Breast epithelium (tissue), 4 donors: Measurements from ENCODE around the gene DNASE1L1. TPM values are rescaled to one million over a fixed set of nuclear protein-coding genes. Genes with fewer than 3 reads are reported as not detected.

Experiments used
- DNase-seq, 2 donors: peaks; one replicate each; pipeline ENCODE4 v3.0.0-alpha.2; 2019; ENCODE audit warnings: low spot score in 2 of 2
- H3K27ac ChIP-seq, 2 donors: fragments of 200-600 bp; sonication (generic) in 1 of 2; one replicate each; pipeline ENCODE4 v1.5.1; 2016 to 2019; ENCODE audit warnings: mild to moderate bottlenecking in 1 of 2
- H3K27me3 ChIP-seq, 2 donors: fragments of 200-600 bp; sonication (generic) in 1 of 2; one replicate each; pipeline versions ENCODE4 v1.5.1 to v1.6.0; 2017 to 2019; ENCODE audit warnings: control low read depth in 1 of 2, mild to moderate bottlenecking in 1 of 2
- H3K36me3 ChIP-seq: fragments of 200-600 bp; one replicate; pipeline ENCODE4 v1.5.1; 2019
- H3K4me1 ChIP-seq, 2 donors: fragments of 200-600 bp; sonication (generic); one replicate each; pipeline ENCODE4 v1.5.1; 2016 to 2019; ENCODE audit warnings: control low read depth in 1 of 2
- H3K4me3 ChIP-seq, 3 donors: fragments of 200-600 bp; sonication (generic); 1 replicate in 2 of 3; 2 replicates in 1 of 3; pipeline ENCODE4 v1.5.1; 2016 to 2019; ENCODE audit warnings: mild to moderate bottlenecking in 3 of 3, moderate library complexity in 2 of 3
- H3K9me3 ChIP-seq, 2 donors: fragments of 200-600 bp; sonication (generic) in 1 of 2; one replicate each; pipeline ENCODE4 v1.5.1; 2016 to 2019; ENCODE audit warnings: control low read depth in 1 of 2
- POLR2A ChIP-seq: fragments of 450-650 bp; IDR thresholded peaks from one replicate; pipeline ENCODE4 v1.6.1; 2016; ENCODE audit warnings: antibody characterized with exemption, mild to moderate bottlenecking, moderate library complexity
- POLR2AphosphoS5 ChIP-seq, 3 donors: sonication (generic); formaldehyde crosslinking; IDR thresholded peaks; one replicate each; pipeline ENCODE4 v1.6.1; 2017; ENCODE audit warnings: antibody characterized with exemption in 3 of 3
- intact Hi-C: fragments of 100-400 bp; cut with DNase I; formaldehyde crosslinking; loops from one replicate; pipeline ENCODE4 v1.15.1; 2023; ENCODE audit warnings: low total_unique reads
- total RNA-seq, 3 donors: library from RNA; depleted of rRNA; stranded (reverse); fragments of >200 nt; gene quantifications; one replicate each; pipeline ENCODE4 v1.1.0, GENCODE V29; 2016
- TF ChIP-seq, protein P1 (sequence below), 3 donors: fragments of 450-650 bp; IDR thresholded peaks; one replicate each; pipeline ENCODE4 v1.5.1; 2016 to 2017; ENCODE audit warnings: antibody characterized with exemption in 3 of 3, mild to moderate bottlenecking in 3 of 3, moderate library complexity in 3 of 3

Gene DNASE1L1
- total RNA-seq, 3 donors from 2014 or later: 26.2 to 44.3 (median 26.9) TPM

- Histone ChIP-seq H3K4me1 (no peaks in the 10 kb centered on the region), H3K4me3 (no peak overlapping the region), H3K9me3 (no peaks in the 10 kb centered on the region), H3K27me3 (peaks cover 0 to 37% of the 10 kb centered on the region in 2 donors), H3K36me3 (no peaks in the 10 kb centered on the region), H3K27ac (no peak overlapping the region)
- no peak for TF ChIP-seq POLR2AphosphoS5 (IDR thresholded peaks at IDR 0.05)
- TF ChIP-seq, protein P1, sequence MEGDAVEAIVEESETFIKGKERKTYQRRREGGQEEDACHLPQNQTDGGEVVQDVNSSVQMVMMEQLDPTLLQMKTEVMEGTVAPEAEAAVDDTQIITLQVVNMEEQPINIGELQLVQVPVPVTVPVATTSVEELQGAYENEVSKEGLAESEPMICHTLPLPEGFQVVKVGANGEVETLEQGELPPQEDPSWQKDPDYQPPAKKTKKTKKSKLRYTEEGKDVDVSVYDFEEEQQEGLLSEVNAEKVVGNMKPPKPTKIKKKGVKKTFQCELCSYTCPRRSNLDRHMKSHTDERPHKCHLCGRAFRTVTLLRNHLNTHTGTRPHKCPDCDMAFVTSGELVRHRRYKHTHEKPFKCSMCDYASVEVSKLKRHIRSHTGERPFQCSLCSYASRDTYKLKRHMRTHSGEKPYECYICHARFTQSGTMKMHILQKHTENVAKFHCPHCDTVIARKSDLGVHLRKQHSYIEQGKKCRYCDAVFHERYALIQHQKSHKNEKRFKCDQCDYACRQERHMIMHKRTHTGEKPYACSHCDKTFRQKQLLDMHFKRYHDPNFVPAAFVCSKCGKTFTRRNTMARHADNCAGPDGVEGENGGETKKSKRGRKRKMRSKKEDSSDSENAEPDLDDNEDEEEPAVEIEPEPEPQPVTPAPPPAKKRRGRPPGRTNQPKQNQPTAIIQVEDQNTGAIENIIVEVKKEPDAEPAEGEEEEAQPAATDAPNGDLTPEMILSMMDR (IDR thresholded peaks at IDR 0.05): no peak
- no peak for TF ChIP-seq POLR2A
- intact Hi-C loops: no loop called here
- DNase-seq: no peak
Measured at GRCh38 chrX:154450312-154450711, 41.3 kb upstream of the DNASE1L1 start.

- Histone ChIP-seq H3K4me3 (no peak overlapping the region), H3K36me3 (no peaks in the 10 kb centered on the region), H3K27ac (no peak overlapping the region), H3K4me1 (no peaks in the 10 kb centered on the region), H3K9me3 (no peaks in the 10 kb centered on the region), H3K27me3 (peaks cover 0 to 44% of the 10 kb centered on the region in 2 donors)
- intact Hi-C loops: loop anchor here (5.0 kb wide), 1 partner anchor 837 kb away; no protein-coding TSS in a partner anchor
- TF ChIP-seq POLR2AphosphoS5 (IDR thresholded peaks at IDR 0.05) (no peak), POLR2A (no peak)
- TF ChIP-seq, protein P1 (IDR thresholded peaks at IDR 0.05): no peak
- no peak for DNase-seq
Measured at GRCh38 chrX:154449618-154450017, 40.6 kb upstream of the DNASE1L1 start.

DNA sequence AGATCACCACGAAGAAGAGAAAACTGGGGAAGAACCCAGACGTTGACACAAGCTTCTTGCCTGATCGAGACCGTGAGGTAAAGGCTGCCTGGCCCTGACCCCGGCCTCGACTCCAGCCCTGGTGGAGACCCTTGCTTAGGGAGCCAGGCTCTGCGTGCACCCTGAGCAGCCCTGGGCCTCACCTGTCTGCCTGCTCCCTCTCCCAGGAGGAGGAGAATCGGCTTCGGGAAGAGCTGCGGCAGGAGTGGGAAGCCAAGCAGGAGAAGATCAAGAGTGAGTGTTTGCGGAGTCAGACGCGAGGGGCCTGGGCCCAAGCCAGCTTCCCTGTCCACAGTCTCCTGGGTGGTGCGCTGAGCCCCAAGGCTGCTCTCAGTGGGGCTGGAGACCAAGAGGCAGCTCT, 39.4 kb upstream of the DNASE1L1 start:
- Histone ChIP-seq H3K9me3 (no peaks in the 10 kb centered on the region), H3K27ac (no peak overlapping the region), H3K4me1 (no peaks in the 10 kb centered on the region), H3K27me3 (peaks cover 0 to 47% of the 10 kb centered on the region in 2 donors), H3K36me3 (no peaks in the 10 kb centered on the region), H3K4me3 (no peak overlapping the region)
- intact Hi-C loops: loop anchor here (5.0 kb wide), 1 partner anchor 836 kb away; no protein-coding TSS in a partner anchor
- no peak for DNase-seq
- TF ChIP-seq, protein P1 (IDR thresholded peaks at IDR 0.05): no peak
- no peak for TF ChIP-seq POLR2A
- no peak for TF ChIP-seq POLR2AphosphoS5 (IDR thresholded peaks at IDR 0.05)

DNA sequence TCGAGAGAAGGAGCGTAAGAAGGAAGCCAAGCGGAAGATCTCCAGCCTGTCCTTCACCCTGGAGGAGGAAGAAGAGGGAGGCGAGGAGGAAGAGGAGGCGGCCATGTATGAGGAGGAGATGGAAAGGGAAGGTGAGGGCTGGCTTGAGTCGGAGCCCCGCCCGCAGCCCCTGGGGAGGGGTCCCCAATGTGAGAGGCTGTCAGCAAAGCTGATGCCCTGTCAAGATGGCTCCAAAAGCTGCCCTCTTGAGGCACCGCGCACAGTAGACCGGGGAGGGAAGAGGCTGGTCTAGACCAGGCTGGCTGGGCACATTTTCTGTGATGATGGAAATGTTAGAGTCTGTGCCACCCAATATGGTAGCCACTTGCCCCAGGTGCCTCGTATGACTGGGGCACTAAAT, 37.4 kb upstream of the DNASE1L1 start:
- Histone ChIP-seq H3K9me3 (no peaks in the 10 kb centered on the region), H3K4me1 (no peaks in the 10 kb centered on the region), H3K27ac (no peak overlapping the region), H3K27me3 (peaks cover 0 to 54% of the 10 kb centered on the region in 2 donors), H3K4me3 (no peak overlapping the region), H3K36me3 (no peaks in the 10 kb centered on the region)
- intact Hi-C loops: loop anchor here (5.0 kb wide), 1 partner anchor 834 kb away; no protein-coding TSS in a partner anchor
- DNase-seq: no peak
- TF ChIP-seq POLR2A: no peak
- no peak for TF ChIP-seq POLR2AphosphoS5 (IDR thresholded peaks at IDR 0.05)
- TF ChIP-seq, protein P1 (IDR thresholded peaks at IDR 0.05): no peak

- Histone ChIP-seq H3K27ac (no peak overlapping the region), H3K36me3 (no peaks in the 10 kb centered on the region), H3K27me3 (peaks cover 0 to 57% of the 10 kb centered on the region in 2 donors), H3K9me3 (no peaks in the 10 kb centered on the region), H3K4me1 (no peaks in the 10 kb centered on the region), H3K4me3 (no peak overlapping the region)
- no peak for TF ChIP-seq POLR2AphosphoS5 (IDR thresholded peaks at IDR 0.05)
- DNase-seq: no peak
- intact Hi-C loops: loop anchor here (5.0 kb wide), 1 partner anchor 833 kb away; no protein-coding TSS in a partner anchor
Measured at GRCh38 chrX:154445776-154446175, 36.7 kb upstream of the DNASE1L1 start.
